GM21528 (cell line): ENCODE data around the gene IFI16.
"Not testable (repeated sequence)": the region's sequence is repeated elsewhere in the genome, so short reads cannot be mapped to it uniquely, and the experiment has no call there.

Experiments used
- ATAC-seq: cut with Tn5 transposase; IDR thresholded peaks from one replicate; pipeline ENCODE4 v1.9.1; 2021; ENCODE audit warnings: mild to moderate bottlenecking, moderate library complexity; ENCODE audit not compliant: unreplicated experiment, low FRiP score

IFI16 gene

DNA sequence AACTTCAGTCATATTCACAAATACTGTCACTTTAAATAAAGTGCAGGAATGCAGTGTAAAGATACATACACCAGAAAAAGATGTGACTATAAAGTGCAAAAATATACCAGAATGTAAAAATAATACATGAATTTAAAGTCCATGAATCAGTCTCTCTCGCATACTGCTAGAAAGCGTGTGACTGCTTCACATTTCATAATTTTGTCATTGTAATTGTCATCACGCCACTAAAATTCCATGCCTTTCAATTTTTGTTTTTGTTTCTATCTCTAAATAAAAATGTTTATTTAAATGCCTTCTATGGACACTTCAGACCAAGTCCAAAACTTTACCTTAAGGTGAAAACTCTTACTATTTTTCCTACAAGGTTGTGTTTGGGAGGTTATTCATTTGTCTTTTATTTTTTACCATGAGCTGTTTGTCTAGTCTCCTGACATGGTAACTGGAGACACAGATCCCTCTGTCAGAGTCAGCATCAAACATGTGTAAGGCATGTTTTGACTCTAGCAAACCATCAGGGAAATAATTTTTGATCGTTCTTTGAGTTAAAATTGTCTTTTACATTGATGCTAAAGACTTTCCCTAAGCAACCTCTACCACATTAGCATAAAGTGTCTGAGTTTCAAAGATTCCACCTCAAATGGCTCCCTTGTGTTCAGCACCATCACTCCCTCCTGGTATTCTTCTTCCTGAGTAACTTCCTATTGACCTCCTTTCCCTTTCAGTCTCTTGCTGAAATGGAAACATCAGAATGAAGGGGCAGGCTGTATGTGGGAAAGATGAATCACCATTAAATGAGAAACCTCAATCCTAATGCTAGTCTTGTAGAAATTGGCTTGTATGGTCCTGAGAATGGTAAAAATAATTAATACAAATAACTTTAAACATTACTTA, 80.8 kb downstream of the IFI16 start:
- ATAC-seq = no peak

DNA sequence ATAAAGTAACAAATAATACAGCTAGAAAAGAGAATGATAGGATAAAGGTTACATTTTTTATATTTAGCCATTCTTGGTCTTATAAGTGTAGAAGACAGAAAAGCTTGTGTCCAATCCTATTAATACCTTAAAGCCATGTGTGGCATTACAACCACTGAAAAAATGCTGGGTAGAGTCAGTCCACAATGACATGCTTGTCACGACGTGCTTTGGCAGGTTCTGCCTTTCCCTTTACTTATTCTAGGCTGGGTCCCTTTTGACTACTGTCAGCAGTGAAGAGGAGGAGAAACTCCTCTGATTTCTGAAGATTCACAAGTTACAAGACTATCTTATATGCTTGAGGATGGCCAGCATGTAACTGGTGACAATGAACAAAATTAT, 81.5 kb downstream of the IFI16 start:
- no peak for ATAC-seq

DNA sequence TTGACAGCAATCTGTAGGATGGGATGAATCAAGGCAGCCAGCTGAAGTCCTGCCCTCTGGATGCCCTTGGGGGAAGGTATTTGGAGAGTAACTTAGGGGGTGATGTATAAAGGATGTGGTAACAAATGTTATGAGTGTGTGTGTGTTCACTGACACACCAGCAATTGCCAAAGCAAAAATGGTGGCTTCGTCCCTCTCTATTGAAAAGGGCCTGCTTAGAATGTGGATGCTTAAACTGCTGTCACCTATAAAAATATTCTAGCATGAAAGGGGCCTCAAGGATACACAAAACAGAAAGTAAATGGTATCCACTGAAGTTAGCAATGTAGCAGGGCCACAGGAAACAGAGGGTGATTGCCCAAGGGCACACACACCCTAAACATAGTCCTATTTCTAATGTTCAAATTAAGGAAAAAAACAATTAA, 81.9 kb downstream of the IFI16 start:
- ATAC-seq = no peak

DNA sequence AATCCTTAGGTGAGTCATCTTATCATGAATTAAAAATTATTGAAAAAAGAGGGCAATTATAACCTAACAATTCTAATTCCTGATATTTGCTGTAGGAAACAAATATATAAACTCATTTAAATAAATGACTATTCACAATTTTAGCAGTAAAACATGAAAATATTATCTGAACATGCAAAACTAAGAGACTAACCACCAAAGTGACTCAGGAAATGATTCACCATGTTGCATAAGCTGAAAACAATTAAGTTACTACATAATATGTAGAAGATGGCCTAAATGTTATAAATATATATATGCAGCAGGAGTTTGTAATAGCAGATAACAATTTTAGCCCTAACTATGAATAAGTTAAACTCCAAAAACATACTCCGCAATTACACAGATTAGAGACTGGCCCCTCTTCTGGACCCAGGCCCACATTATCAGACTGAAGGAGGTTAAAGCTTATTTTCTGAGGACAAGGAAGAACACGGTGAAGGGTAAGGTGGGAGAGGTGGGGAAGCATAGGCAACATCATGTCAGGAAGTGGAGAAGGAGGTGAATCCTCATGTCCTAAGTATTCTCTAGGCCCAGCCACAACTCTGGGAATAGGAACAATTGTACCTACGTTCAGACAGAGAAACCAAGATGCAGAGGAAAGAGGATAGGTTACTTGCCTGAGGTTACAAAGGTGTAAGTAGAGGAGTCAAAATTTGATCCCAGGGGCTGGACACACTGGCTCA, 82.5 kb downstream of the IFI16 start:
- no peak for ATAC-seq

DNA sequence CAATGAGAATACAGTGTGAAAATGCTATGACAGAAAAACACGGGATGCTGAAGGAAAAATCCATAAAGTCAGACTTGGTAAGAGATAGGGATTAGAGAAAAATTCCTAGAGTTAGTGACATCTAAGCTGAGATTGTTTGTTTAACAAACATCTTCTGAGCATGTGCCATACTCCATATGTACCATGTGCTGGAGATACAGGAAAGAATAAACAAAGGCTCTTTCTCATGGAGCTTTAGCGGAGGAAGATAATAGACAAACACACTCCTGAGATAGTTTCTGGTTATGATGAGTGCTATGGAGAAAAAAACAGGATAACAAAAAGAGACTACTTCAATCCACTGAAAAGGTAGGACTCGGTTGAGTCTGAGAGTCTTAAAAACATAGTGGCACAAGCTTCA, 88.9 kb downstream of the IFI16 start:
- ATAC-seq = no peak

DNA sequence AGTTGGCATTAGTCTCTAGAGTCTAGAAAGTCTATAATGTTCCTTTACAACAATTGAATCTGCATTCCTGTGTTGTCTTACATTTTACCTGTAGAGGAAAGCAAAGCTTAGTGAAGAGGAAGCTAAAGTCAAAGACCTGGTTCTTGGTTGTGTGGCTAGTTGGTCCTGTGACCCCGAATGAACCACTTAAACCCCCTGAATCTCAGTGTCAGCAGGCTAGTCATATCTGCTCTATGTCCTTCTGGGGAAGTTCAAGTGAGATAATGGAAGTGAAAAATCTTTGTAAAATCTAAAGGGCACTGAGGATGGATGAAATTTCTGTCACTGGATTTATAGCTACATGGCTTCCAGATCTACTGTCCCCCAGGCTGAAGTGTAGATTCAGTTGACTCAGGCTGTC, 90.9 kb downstream of the IFI16 start:
- no peak for ATAC-seq

DNA sequence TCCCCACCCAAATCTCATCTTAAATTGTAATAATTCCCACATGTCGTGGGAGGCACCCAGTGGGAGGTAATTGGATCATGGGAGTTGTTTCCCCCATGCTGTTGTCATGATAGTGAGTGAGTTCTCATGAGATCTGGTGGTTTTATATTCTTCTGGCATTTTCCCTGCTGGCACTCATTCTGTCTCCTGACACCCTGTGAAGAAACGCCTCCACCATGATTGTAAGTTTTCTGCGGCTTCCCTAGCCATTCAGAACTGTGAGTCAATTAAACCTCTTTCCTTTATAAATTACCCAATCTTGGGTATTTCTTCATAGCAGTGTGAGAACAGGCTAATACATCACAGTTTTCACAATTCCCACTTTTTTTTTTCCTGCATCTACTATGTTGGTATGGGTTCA, 93.3 kb downstream of the IFI16 start:
- not testable (repeated sequence) for ATAC-seq
